AG09309 (cell line): ENCODE data around the gene FHOD3.
A peak's percentile ranks its signal among the peaks of the same experiment; 100 is the strongest.

Source experiments
- DNase-seq: peaks from one replicate; pipeline ENCODE4 v3.0.0-alpha.2; 2010; ENCODE audit warnings: low read depth
- H3K4me3 ChIP-seq: 2 replicates; pipeline ENCODE4 v1.5.1; 2011; ENCODE audit warnings: mild to moderate bottlenecking, low read depth, low read length, moderate library complexity; ENCODE audit not compliant: control insufficient read depth
- CTCF ChIP-seq: IDR thresholded peaks from 2 replicates; pipeline ENCODE4 v1.5.1; 2011; ENCODE audit warnings: mild to moderate bottlenecking, low read depth, low read length, inconsistent platforms; ENCODE audit not compliant: insufficient read depth, control insufficient read depth; ENCODE audit errors: missing control alignments

The FHOD3 gene

GRCh38 chr18:36411745-36412168 is 114.2 kb downstream of the FHOD3 start:
- no peak for DNase-seq
- peak; percentile 56 for TF ChIP-seq CTCF
- H3K4me3 ChIP-seq: no peak overlapping the region

- no peak overlapping the region for H3K4me3 ChIP-seq
- no peak for DNase-seq
- TF ChIP-seq CTCF: peak; percentile 62
Observed at GRCh38 chr18:36412778-36413177, 115.3 kb downstream of the FHOD3 start.

GRCh38 chr18:36415171-36415570 is 117.7 kb downstream of the FHOD3 start:
- DNase-seq: no peak
- H3K4me3 ChIP-seq: no peak overlapping the region
- TF ChIP-seq CTCF: no peak

GRCh38 chr18:36415625-36416024 is 118.1 kb downstream of the FHOD3 start:
- no peak for TF ChIP-seq CTCF
- DNase-seq: no peak
- no peak overlapping the region for H3K4me3 ChIP-seq

GRCh38 chr18:36419188-36419899 is 121.8 kb downstream of the FHOD3 start:
- TF ChIP-seq CTCF: no peak
- DNase-seq: no peak

GRCh38 chr18:36419900-36420531 is 122.5 kb downstream of the FHOD3 start:
- TF ChIP-seq CTCF: no peak
- no peak for DNase-seq
- H3K4me3 ChIP-seq: no peak overlapping the region

More at GRCh38 chr18:36419188-36419899, 121.8 kb downstream of the FHOD3 start:
- no peak overlapping the region for H3K4me3 ChIP-seq
